ENCODE data around the gene CBL. TPM values are rescaled to one million over a fixed set of nuclear protein-coding genes. Genes with fewer than 3 reads are reported as not detected.
A peak's percentile ranks its signal among the peaks of the same experiment; 100 is the strongest.

The CBL gene
- total and polyA plus RNA-seq, 9 donors, result 3.6 to 17.9 (median 12.3) TPM

GRCh38 chr11:119307219-119307618, 101.1 kb downstream of the CBL start:
- intact Hi-C loops (cut with DNase I), result no loop called here
- no peak for DNase-seq
- no peaks in the 10 kb centered on the region for H3K36me3 ChIP-seq
- TF ChIP-seq POLR2A (IDR thresholded peaks at IDR 0.05) (no peak), EP300 (IDR thresholded peaks at IDR 0.05) (no peak), CTCF (IDR thresholded peaks at IDR 0.05) (no peak)
- no peaks in the 10 kb centered on the region for H3K27me3 ChIP-seq
- no peaks in the 10 kb centered on the region for H3K9me3 ChIP-seq
- 39 to 70% (median 68%) methylated on average over 1 of the region's 1 CpG for WGBS, 3 donors
- peaks cover 12% of the 10 kb centered on the region for H3K4me1 ChIP-seq (ENCODE audit: insufficient read depth)
- peak overlapping the region; percentile 25 to 72 for H3K27ac ChIP-seq
- H3K4me3 ChIP-seq, result no peak overlapping the region

GRCh38 chr11:119307974-119308373, 101.8 kb downstream of the CBL start:
- 66 to 81% (median 73%) methylated on average over 5 of the region's 5 CpGs for WGBS, 3 donors
- intact Hi-C loops (cut with DNase I), result no loop called here
- DNase-seq, result no peak
- TF ChIP-seq EP300 (IDR thresholded peaks at IDR 0.05), result no peak
- no peak for TF ChIP-seq POLR2A (IDR thresholded peaks at IDR 0.05)
- TF ChIP-seq CTCF (IDR thresholded peaks at IDR 0.05), result no peak
- Histone ChIP-seq H3K27me3 (no peaks in the 10 kb centered on the region), H3K4me1 (ENCODE audit: insufficient read depth) (peaks cover 12% of the 10 kb centered on the region), H3K27ac (no peak overlapping the region), H3K4me3 (no peak overlapping the region), H3K9me3 (no peaks in the 10 kb centered on the region), H3K36me3 (no peaks in the 10 kb centered on the region)

GRCh38 chr11:119309411-119309810, 103.3 kb downstream of the CBL start:
- Histone ChIP-seq H3K4me3 (no peak overlapping the region), H3K4me1 (ENCODE audit: insufficient read depth) (peaks cover 12% of the 10 kb centered on the region), H3K36me3 (no peaks in the 10 kb centered on the region), H3K27ac (no peak overlapping the region), H3K27me3 (no peaks in the 10 kb centered on the region), H3K9me3 (no peaks in the 10 kb centered on the region)
- no peak for DNase-seq
- TF ChIP-seq CTCF (IDR thresholded peaks at IDR 0.05) (no peak), POLR2A (IDR thresholded peaks at IDR 0.05) (no peak), EP300 (IDR thresholded peaks at IDR 0.05) (no peak)
- 91 to 95% (median 93%) methylated on average over 11 of the region's 11 CpGs for WGBS, 3 donors
- intact Hi-C loops (cut with DNase I), result no loop called here

- Histone ChIP-seq H3K9me3 (no peaks in the 10 kb centered on the region), H3K36me3 (no peaks in the 10 kb centered on the region), H3K27ac (peak overlapping the region in 1 of 2 donors; percentile 43), H3K4me3 (no peak overlapping the region), H3K4me1 (ENCODE audit: insufficient read depth) (peaks cover 12% of the 10 kb centered on the region), H3K27me3 (no peaks in the 10 kb centered on the region)
- DNase-seq, result no peak
- intact Hi-C loops (cut with DNase I), result loop anchor here in 3 of 4 donors (10.0 kb wide), 2 partner anchors 95 to 105 kb away; partner anchors contain the start of gene CBL (in 2 of the 3)
- TF ChIP-seq EP300 (IDR thresholded peaks at IDR 0.05) (no peak), CTCF (IDR thresholded peaks at IDR 0.05) (no peak), POLR2A (IDR thresholded peaks at IDR 0.05) (no peak)
- WGBS, 3 donors, result 79 to 85% (median 79%) methylated on average over 17 of the region's 17 CpGs
Observed at GRCh38 chr11:119309953-119310681, 104.0 kb downstream of the CBL start.
